HG03039 (cell line): ENCODE results near the gene MRPL2.
A peak's percentile ranks its signal among the peaks of the same experiment; 100 is the strongest.

ENCODE experiments used
- ATAC-seq: cut with Tn5 transposase; IDR thresholded peaks from one replicate; pipeline ENCODE4 v1.9.1; 2021; ENCODE audit warnings: mild to moderate bottlenecking, moderate library complexity; ENCODE audit not compliant: unreplicated experiment

MRPL2 gene

DNA sequence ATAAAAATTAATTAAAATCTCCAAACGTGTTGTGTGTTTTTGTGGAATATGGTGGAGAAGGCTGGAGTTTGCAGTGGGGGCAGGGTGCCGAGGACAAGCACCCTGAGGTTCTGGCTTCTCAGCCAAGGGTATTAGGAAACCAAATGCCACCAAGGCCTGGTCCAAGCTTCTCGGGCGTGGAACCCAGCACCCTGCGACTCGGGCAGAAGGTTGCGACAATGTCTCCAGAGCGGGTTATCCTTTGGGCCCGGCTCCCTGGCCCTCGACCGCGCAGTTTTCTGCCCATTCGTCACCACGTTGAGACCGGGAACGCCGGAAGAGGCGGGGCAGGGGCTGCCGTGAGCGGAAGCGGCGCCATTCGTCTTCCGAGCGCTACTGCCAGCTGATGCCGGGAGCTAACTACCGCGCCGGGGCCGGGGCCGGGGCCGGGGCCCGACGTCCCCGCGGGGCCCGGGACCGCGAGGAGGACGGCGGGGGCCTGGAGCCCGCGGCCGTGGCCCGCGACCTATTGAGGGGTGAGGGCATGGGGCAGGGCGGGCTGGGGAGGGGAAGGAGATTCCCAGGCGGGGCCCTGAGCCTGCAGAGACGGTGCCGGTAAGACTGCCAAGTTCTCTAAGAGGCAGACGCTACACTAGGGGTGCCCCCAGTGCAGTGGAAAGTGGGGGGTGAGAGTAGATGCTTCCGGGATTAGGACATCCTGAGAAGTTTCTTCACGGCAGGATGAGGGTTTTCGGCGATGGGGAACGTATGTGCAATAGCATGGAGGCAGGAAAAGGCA, 37.8 kb downstream of the MRPL2 start, which contains the start of gene RRP36:
TSS of gene RRP36 (plus strand) at position 354 of the 778 bp plus-strand sequence. CDS start at position 386, 32 bp downstream.
- ATAC-seq = peak; percentile 62

DNA sequence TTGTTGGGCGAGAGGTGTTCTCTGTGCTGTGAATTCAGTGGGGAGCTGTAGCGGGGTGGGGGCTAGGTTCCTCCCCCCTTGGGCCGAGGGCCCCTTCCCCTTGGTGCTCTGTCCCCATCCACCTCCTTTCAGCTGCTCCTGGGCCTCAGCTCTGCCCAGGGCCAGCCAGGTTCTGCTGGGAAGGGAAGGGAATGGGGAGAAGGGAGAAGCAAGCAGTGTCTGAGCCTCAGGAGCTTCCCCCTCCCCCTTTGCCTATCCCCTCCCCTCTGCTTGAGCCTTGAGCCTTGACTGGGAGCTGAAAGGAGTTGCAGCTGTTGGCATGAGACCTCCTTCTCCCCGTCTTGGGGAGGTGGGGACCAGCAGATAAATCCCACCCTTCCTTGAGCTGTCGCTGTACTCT, 38.4 kb downstream of the MRPL2 start:
- no peak for ATAC-seq

DNA sequence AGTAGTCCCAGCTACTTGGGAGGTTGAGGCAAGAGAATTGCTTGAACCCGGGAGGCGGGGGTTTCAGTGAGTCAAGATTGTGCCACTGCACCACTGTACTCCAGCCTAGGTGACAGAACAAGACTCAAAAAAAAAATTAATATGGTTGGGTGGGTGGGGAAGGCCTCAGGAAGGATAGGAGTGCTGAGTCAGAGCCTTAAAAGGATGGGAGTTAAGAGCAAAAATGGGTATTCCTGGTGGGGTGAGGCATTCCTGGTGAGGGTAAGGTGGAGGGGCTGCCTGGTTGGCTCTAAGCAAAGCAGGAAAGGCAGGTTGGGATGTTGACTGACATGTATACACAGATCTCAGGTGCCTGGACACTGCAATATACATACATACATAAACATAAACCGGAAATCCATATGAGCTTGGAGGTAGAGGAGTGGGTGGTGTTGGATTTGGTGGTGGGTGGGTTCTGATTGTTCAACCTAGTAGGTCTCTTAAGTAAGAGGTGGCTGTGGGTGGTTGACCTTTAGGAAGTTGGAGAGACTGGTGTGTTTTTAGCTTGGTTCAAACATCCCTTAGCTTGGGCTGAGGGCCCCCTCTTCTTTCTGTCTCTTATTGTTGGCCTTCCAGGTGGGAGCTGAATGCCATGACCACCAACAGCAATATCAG, 39.1 kb downstream of the MRPL2 start:
- no peak for ATAC-seq

DNA sequence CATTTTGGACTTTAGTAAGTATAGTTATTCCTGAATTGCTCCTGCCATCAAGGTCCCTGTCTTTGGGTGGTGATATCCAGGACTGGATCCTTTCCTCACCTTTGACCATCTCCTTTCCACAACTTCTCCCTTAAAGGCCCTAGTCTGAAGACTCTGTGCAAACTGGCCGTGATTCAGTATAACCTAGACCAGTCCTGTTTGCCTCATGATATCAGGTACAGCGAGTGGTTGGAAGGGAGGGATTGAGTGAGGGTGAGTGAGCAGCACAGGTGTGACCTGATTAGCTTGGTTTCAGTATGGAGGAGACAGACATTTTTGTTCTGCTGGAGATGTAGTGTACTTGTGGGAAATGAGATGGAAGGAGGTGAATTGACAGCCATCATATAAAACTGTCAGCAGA, 40.1 kb downstream of the MRPL2 start:
- ATAC-seq = no peak

DNA sequence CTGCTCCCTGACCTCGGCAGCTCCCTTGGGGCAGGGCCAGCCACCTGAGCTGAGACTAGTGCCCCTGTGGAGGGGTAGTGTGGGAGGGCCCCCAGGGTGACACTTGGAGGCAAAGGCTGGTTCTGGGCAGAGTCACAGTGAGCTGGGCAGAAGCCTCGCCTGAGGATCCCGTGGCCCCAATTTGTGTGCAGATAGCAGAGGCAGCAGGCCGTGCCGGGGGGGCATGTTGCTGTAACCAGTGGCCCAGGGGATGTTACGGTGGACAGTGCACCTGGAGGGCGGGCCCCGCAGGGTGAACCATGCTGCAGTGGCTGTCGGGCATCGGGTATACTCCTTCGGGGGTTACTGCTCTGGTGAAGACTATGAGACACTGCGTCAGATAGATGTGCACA, 42.3 kb downstream of the MRPL2 start:
- no peak for ATAC-seq

DNA sequence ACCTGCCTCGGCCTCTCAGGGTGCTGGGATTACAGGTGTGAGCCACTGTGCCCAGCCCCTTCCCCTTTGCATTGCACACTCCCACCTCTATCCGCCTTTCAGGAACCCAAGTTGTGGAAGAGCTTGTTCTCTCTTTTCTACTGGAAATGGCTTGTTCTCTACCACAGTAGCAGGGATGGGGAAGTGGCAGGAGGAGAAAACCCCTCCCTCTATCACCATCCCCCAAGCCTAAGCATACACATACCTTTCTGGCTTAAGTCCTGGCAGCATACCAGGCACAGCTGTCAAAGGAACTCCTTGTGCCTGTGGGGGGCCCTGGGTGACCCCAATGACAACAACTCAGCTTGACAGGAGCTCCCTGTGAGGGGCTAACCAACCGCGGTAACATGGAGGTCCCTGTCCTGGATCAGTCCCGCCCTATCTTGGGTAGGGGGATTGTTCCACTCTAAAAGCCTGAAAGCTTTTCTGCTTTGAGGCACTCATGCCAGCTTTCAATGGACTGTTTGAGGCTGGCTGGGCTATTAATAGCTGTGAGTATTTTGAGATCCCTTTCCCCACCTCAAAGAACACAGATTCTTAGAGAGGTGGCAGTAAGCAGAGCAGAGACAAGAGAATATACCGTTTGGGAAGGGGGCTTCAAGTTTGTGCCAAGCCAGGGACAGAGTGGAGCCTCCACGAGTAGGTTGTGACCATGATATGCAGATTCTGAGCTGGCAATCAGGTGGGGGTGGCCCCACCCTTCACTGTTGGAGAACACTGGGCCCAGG, 42.9 kb downstream of the MRPL2 start:
- ATAC-seq = no peak

DNA sequence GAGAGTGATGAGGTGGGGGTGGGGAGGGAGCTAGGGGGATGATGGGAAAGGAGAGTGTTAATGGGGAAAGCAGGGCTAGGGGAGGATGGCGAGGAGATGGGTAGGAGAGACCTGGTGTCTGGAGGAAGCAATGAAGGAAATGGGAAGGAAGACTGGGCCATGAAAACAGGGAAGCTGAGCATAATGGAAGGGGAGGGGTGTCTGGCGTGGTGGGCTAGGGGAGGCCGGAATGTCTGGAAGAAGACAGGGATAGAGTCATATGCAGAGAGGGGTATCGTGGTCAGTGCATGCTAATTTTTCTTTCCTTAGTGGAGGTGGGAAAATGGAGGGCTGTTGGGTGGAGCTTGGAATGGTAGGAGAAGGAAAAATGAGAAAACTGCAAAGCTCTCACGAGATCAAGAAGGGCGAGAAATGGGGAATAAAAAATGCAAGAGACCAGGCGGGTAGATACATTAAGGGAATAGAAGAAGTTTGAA, 44.8 kb downstream of the MRPL2 start:
- no peak for ATAC-seq

DNA sequence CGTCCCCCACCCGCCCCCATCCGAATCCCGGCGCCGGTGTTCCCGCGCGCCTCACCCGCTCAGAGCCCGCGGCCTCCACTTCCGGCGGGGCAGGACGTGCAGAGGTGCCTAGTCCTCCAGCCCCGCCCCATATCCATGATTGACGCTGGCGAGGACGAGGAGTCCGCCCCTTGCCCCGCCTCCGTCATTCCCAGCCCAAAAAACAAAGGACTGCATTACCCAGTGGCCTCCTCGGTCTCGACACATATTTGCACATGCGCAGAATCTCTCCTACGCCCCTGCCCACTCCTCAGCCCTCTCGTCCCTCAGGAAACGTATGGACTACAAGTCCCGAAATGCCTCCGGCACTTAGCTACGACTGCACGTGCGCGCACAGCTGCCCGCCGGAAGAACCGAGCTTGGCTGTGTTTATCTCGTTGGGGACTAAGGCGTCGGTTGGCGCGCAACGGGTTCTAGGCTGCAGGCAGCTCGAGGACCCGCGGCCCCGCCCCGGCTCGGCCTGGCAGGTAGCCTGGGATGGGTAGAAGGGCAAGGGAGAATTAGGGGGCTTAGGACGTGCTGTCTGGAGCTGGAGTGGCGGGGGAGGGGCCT, 45.3 kb downstream of the MRPL2 start, which contains the start of the genes KLHDC3 and MEA1:
TSS of gene KLHDC3 (plus strand) at position 407 of the 591 bp plus-strand sequence. CDS start 2,944 bp downstream, outside the sequence.
TSS of gene MEA1 (minus strand) at position 104 of the 591 bp plus-strand sequence. CDS start 133 bp downstream, outside the sequence.
- peak; percentile 85 for ATAC-seq

DNA sequence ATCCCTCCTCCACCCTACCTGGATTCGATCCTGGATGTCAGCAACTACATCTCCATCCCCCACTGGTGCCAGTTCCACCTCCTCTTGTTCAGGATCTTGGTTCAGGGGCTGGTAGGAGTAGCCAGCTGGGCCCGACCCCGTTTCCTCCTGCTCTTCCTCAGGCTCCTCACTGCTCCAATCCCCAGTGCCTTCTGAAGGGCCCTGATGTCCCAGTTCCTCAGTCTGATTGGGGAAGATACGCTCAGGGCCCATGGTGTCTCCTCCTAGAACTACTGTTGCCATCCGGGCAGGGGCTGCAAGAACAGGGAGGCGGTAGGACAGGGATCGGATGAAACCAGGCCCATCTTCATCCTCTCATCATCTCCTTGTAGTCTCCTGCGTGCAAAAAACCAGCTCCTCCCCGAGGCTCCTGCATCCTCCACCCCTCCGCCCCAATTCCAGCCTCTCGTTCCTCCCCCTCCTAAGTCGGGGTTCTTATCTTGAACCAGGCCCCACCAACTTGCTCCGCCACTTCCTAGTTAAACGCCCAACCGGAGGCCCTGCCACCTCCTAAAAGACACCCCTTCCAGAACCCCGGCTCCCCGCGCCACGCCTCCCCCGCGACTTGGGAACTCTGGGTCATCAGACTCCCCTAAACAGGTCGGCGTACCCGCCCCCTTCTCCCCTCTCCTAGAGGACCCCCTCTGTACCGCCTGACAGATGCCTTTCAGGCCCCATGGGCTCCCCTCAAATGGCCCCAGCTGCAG, 46.0 kb downstream of the MRPL2 start:
- no peak for ATAC-seq

DNA sequence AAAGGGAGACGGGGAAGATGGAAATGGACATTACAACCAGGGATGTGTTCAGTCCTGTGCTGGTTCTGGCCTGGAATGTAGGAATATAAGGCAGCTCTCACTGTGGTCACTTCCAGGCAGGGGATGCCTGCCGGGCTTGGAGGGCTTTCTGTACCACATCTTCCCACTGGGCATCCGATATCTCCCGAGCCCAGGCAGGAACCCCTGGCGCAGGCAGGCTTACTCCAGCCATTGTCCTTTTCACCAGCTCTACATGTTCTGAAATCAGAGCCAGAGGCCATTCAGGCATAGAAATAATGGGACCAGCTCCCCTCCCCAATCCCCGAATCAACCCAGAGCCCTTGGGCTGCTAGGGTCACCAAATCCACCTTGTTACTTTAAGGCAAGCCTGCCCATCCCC, 46.9 kb downstream of the MRPL2 start:
- ATAC-seq = no peak

DNA sequence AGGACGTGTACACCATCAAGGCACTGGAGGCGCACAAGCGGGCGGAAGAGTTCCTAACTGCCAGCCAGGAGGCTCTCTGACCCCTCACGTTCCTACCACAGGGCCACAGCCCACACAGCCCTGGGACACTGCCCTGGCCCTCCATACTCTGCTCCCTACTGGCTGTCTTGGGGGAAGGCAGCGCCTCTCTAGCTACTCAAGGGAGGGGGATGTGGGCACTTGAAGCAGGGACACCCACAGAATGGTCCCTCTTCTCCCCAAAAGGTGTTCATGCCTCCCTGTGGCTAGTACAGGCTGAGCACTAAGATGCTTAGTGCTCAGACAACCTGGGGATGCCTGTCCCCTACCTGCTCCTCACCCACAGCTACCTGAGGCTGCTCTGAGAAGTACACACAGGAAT, 48.0 kb downstream of the MRPL2 start:
- ATAC-seq = no peak

DNA sequence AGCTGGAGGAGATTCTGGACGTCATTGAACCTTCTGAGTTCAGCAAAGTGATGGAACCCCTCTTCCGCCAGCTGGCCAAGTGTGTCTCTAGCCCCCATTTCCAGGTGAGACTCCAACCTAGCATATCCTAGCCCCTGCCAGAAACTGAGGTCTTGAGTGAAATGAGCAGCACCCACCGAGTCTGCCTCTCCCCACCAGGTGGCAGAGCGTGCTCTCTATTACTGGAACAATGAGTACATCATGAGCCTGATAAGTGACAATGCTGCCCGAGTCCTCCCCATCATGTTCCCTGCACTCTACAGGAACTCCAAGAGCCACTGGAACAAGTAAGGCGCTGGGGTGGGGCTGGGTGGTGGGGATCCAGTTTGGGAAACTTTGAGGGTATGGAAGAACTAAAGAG, 50.1 kb downstream of the MRPL2 start:
- ATAC-seq = no peak

DNA sequence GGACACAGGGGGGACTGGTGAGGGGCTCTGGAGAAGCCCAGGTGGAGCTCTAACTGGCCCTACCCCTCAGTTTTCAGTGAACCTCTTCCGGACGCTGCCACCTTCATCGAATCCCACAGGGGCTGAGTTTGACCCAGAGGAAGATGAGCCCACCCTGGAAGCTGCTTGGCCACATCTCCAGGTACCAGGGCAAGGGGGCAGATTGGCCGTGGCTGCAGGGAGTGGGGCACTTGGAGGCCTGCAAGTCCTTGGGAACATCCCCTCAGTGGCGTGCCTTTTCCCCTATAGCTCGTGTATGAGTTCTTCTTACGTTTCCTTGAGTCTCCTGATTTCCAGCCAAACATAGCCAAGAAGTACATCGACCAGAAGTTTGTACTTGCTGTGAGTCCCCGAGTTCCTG, 52.1 kb downstream of the MRPL2 start:
- ATAC-seq = no peak

DNA sequence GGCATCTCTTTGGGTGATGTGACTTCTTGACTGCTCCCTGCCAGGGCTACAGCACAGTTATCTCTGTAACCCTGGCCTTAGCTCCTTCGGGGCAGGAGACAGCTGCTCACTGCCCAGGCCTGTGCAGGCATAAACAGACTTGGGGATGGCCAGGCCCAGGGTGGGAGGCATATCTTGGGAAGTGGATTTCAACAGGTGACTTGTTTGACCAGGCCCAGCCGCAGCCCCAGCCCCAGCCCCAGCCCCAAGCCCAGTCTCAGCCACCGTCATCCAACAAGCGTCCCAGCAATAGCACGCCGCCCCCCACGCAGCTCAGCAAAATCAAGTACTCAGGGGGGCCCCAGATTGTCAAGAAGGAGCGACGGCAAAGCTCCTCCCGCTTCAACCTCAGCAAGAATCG, 53.0 kb downstream of the MRPL2 start:
- ATAC-seq = no peak

DNA sequence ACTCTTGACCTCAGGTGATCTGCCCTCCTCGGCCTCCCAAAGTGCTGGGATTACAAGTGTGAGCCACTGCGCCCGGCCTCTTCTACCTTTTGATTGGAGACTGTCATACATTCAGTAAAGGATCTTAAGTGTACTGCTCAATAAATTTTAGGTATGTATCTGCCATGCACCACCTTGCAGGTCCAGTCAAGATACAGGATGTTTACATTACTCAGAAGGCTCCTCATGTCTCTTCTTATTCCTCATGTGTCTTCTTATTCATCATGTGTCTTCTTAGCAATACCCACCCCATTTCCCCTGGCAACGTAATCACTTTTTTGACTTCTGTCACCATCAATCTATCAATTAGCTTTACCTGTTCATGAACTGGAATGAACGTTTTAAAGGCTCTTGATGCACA, 53.4 kb downstream of the MRPL2 start:
- no peak for ATAC-seq
